Loucy (cell line): ENCODE data around the gene DCP1B.

Source experiments
- CTCF ChIP-seq: fragments of 200-600 bp; sonication (generic); conservative IDR thresholded peaks from 2 replicates; pipeline ENCODE4 v1.5.1; 2014; ENCODE audit warnings: mild to moderate bottlenecking, antibody characterized with exemption, low read length
- EZH2phosphoT487 ChIP-seq: fragments of 200-600 bp; IDR thresholded peaks from 2 replicates; pipeline ENCODE4 v1.6.1; 2018; ENCODE audit warnings: antibody characterized with exemption, mild to moderate bottlenecking, moderate library complexity, borderline replicate concordance

GRCh38 chr12:1920971-1921370 lies 83.3 kb downstream of the DCP1B start:
- TF ChIP-seq CTCF (no peak), EZH2phosphoT487 (no peak)
